Stromal cell of bone marrow (primary cell): ENCODE results near the gene C3AR1.
"Not testable (repeated sequence)": the region's sequence is repeated elsewhere in the genome, so short reads cannot be mapped to it uniquely, and the experiment has no call there.

ENCODE experiments used
- DNase-seq: peaks from one replicate; pipeline ENCODE4 v3.0.0-alpha.2; 2012; ENCODE audit warnings: low read depth

C3AR1 gene

GRCh38 chr12:8057839-8058238 lies 8.3 kb downstream of the C3AR1 start:
- peak; percentile 74 for DNase-seq

- no peak for DNase-seq
Observed at GRCh38 chr12:8057306-8057705, 8.9 kb downstream of the C3AR1 start.

- no peak for DNase-seq
Observed at GRCh38 chr12:8054816-8055215, 11.3 kb downstream of the C3AR1 start.

GRCh38 chr12:8052679-8053078 lies 13.5 kb downstream of the C3AR1 start:
- no peak for DNase-seq

- no peak for DNase-seq
Observed at GRCh38 chr12:8050600-8051250, 15.4 kb downstream of the C3AR1 start.

- no peak for DNase-seq
Observed at GRCh38 chr12:8048906-8049305, 17.3 kb downstream of the C3AR1 start.

GRCh38 chr12:8047842-8048241 lies 18.3 kb downstream of the C3AR1 start:
- no peak for DNase-seq

GRCh38 chr12:8045952-8046944 lies 19.9 kb downstream of the C3AR1 start:
- DNase-seq: peak; percentile 63

- no peak for DNase-seq
Observed at GRCh38 chr12:8040791-8041190, 25.4 kb downstream of the C3AR1 start.

GRCh38 chr12:8038659-8039114 lies 27.5 kb downstream of the C3AR1 start:
- DNase-seq: peak; percentile 29

- no peak for DNase-seq
Observed at GRCh38 chr12:8037947-8038346, 28.2 kb downstream of the C3AR1 start.

- no peak for DNase-seq
Observed at GRCh38 chr12:8037046-8037663, 29.0 kb downstream of the C3AR1 start.

- no peak for DNase-seq
Observed at GRCh38 chr12:8036346-8036745, 29.8 kb downstream of the C3AR1 start.

- no peak for DNase-seq
Observed at GRCh38 chr12:8035440-8036010, 30.6 kb downstream of the C3AR1 start.

GRCh38 chr12:8034802-8035201 lies 31.4 kb downstream of the C3AR1 start:
- no peak for DNase-seq

- peak; percentile 31 for DNase-seq
Observed at GRCh38 chr12:8033153-8034044, 32.8 kb downstream of the C3AR1 start.

GRCh38 chr12:8032242-8033152 lies 33.7 kb downstream of the C3AR1 start, which contains the start of gene FOXJ2:
FOXJ2 (plus strand) TSS chr12:8032716; CDS start chr12:8039833, 7,117 bp downstream.
- DNase-seq: peak; percentile 51

GRCh38 chr12:8031872-8032241 lies 34.3 kb downstream of the C3AR1 start:
- no peak for DNase-seq

- DNase-seq: not testable (repeated sequence)
Observed at GRCh38 chr12:8031017-8031416, 35.1 kb downstream of the C3AR1 start.

- no peak for DNase-seq
Observed at GRCh38 chr12:8030189-8030588, 36.0 kb downstream of the C3AR1 start.
